GM10266 (cell line): ENCODE data around the gene AK3.
A peak's percentile ranks its signal among the peaks of the same experiment; 100 is the strongest.

Experiments used
- DNase-seq: peaks from one replicate; pipeline ENCODE4 v3.0.0; 2012; ENCODE audit errors: extremely low spot score
- TF ChIP-seq, protein P1 (sequence below): IDR thresholded peaks from 2 replicates; pipeline ENCODE4 v1.5.1; 2012; ENCODE audit warnings: mild to moderate bottlenecking, low read depth; ENCODE audit not compliant: control insufficient read depth, insufficient read depth; ENCODE audit errors: missing control alignments

Gene AK3

DNA sequence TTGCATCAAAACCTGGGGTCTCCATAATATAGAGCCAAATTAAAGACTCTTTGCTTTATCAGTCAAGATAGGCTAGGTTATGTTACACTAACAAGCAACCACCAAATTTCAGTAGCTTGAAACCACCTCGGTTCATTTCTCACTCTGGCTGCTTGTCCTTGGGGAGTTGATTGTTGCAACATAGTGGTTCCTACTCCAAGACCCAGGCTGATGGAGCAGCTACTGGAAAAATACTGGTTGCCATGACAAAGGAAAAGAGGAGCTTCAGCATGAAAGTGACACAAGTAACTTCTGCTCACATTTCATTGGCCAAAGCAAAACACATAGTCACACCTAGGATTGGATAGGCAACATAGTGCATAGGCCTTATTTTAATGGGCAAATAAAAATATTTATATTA lies 33.2 kb upstream of the AK3 start:
- no peak for DNase-seq
- TF ChIP-seq, protein P1, sequence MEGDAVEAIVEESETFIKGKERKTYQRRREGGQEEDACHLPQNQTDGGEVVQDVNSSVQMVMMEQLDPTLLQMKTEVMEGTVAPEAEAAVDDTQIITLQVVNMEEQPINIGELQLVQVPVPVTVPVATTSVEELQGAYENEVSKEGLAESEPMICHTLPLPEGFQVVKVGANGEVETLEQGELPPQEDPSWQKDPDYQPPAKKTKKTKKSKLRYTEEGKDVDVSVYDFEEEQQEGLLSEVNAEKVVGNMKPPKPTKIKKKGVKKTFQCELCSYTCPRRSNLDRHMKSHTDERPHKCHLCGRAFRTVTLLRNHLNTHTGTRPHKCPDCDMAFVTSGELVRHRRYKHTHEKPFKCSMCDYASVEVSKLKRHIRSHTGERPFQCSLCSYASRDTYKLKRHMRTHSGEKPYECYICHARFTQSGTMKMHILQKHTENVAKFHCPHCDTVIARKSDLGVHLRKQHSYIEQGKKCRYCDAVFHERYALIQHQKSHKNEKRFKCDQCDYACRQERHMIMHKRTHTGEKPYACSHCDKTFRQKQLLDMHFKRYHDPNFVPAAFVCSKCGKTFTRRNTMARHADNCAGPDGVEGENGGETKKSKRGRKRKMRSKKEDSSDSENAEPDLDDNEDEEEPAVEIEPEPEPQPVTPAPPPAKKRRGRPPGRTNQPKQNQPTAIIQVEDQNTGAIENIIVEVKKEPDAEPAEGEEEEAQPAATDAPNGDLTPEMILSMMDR, result no peak

GRCh38 chr9:4771788-4772187 lies 30.8 kb upstream of the AK3 start:
- TF ChIP-seq, protein P1, result no peak
- no peak for DNase-seq

DNA sequence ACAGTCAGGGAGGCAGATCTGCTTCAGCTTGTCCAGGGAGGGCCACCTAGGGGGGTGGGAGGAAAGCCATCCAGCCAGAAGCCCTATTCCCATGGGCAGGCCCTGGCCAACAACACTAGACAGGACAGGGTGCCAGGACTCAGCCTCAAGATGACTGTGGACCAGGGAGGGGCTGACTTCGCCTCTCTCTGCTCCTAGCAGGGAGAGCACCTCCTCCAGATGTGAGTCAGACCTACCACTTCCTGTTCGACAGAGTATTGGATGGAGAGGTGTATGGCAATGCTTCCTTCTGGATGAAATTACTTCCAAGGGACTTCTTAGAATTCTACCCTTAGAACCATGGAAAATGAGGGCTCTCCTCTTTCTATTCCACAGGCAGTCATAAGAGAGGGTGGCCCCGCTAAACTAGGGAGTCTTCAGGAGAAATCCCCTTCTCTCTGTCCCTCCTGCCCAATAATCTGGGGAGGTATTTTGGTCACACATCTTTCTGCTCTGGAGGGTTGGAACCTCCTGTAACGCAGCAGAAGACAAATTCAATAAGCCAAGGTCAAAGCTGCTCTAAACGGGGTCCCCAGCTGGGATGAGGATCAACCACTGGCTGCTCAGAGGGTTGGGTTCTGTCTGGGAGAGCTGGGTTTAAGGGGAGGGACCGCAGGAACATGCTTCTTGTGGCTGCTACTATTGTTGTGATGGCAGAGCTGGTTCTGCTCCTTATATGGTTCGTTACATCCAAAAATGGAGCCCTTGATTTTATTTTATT lies 28.5 kb upstream of the AK3 start:
- TF ChIP-seq, protein P1, result no peak
- no peak for DNase-seq

DNA sequence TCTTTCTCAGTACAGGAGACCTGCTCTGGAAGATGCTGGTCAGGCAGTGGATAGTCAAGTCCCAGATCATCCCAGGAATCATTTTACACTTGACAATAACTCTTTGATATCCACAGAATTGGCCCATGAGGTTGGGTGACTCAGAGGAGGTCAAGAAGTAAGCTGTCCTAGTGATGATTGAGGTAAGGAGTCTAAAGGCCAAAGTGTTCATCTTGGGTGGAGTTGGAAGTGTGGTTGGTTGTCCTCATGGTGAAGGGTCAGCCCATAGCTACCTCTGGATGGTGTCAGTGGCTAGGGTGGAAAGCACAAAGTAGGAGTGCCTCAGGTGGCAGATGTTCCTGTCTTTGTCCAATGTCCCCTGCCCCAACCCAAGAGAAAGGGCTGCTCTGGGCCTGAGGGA lies 27.7 kb upstream of the AK3 start:
- DNase-seq, result no peak
- TF ChIP-seq, protein P1, result no peak

GRCh38 chr9:4764033-4764432 lies 23.0 kb upstream of the AK3 start:
- TF ChIP-seq, protein P1, result no peak
- DNase-seq, result no peak

DNA sequence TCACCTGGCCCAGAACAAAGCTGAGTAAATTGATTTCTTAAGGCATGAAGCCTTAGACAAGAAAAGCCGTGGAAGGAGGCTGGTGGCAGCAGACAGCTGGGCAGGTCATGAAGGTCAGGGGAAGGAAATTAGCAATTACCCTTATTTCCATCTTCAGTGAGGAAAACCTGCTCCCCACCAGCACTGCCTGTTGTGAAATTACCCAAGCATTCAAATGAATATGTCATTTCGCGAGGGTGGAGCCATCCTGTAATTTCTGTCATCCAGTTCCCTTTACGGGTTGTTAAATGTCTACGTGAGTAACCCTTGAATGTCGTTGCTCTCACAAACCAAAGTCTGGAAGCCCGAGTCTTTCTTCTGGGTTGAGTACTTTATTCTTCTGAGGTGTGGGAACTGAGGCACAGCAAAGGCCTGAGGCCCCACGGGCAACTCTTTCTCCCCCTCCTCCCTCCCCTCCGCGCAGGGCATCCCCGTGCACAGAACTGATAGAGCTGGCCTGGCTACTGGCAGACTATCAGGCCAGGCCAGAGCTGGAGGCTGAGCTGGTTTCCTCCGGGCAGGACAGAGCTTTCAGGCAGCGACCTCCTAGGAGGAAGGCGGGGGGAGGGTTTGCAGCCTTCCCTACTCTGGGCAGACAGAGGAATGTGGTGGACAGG lies 22.0 kb upstream of the AK3 start:
- TF ChIP-seq, protein P1, result no peak
- no peak for DNase-seq

- TF ChIP-seq, protein P1, result peak; percentile 94
- DNase-seq, result peak; percentile 59
Observed at GRCh38 chr9:4762108-4762885, 21.3 kb upstream of the AK3 start.
